Neuronal stem cell (in vitro differentiated cells): Measurements from ENCODE around the gene NCS1.

ENCODE experiments used
- DNase-seq: peaks from one replicate; pipeline ENCODE4 v3.0.0-alpha.2; 2013; ENCODE audit warnings: low spot score
- H2AFZ ChIP-seq: one replicate; pipeline ENCODE4 v1.6.1; 2013; ENCODE audit warnings: mild to moderate bottlenecking, low read length, inconsistent platforms
- H2AK5ac ChIP-seq: 2 replicates; pipeline ENCODE4 v1.6.1; 2013; ENCODE audit warnings: low read depth, mild to moderate bottlenecking, inconsistent platforms, low read length, moderate library complexity, mixed read lengths
- H2BK120ac ChIP-seq: 2 replicates; pipeline ENCODE4 v1.6.1; 2013; ENCODE audit warnings: low read depth, mild to moderate bottlenecking, inconsistent platforms, low read length, moderate library complexity, mixed read lengths
- H2BK12ac ChIP-seq: one replicate; pipeline ENCODE4 v1.6.1; 2013; ENCODE audit warnings: low read length, inconsistent platforms
- H2BK15ac ChIP-seq: 2 replicates; pipeline ENCODE4 v1.6.1; 2013; ENCODE audit warnings: mild to moderate bottlenecking, low read length, inconsistent platforms, mixed read lengths
- H2BK5ac ChIP-seq: one replicate; pipeline ENCODE4 v1.6.1; 2013; ENCODE audit warnings: inconsistent platforms, mild to moderate bottlenecking, low read length, moderate library complexity
- H3K14ac ChIP-seq: one replicate; pipeline ENCODE4 v1.6.1; 2013; ENCODE audit warnings: low read length, inconsistent platforms
- H3K18ac ChIP-seq: 2 replicates; pipeline ENCODE4 v1.6.1; 2013; ENCODE audit warnings: low read length, inconsistent platforms
- H3K23ac ChIP-seq: 2 replicates; pipeline ENCODE4 v1.6.1; 2013; ENCODE audit warnings: low read depth, mild to moderate bottlenecking, mixed read lengths, low read length, inconsistent platforms; ENCODE audit not compliant: poor library complexity
- H3K27ac ChIP-seq: replicated peaks from 3 replicates; pipeline ENCODE4 v1.5.1; 2013; ENCODE audit warnings: low read length, inconsistent platforms
- H3K27me3 ChIP-seq, 3 experiments: 2 replicates each; pipeline ENCODE4 v1.6.1; 2013; ENCODE audit warnings: low read length in 3 of 3, mild to moderate bottlenecking in 2 of 3, inconsistent platforms in 1 of 3, low read depth in 1 of 3, mixed read lengths in 1 of 3, moderate library complexity in 1 of 3; ENCODE audit not compliant: control insufficient read depth in 3 of 3, insufficient read depth in 3 of 3
- H3K36me3 ChIP-seq, 2 donors: replicated peaks in 1 of 2; 2 replicates each; pipeline ENCODE4 v1.6.1; 2013; ENCODE audit warnings: low read length in 2 of 2; ENCODE audit not compliant: control insufficient read depth in 2 of 2, insufficient read depth in 2 of 2
- H3K4ac ChIP-seq: 2 replicates; pipeline ENCODE4 v1.6.1; 2013; ENCODE audit warnings: inconsistent platforms, mild to moderate bottlenecking, low read length, moderate library complexity
- H3K4me1 ChIP-seq, 2 donors: 1 replicate in 1 of 2; 2 replicates in 1 of 2; pipeline ENCODE4 v1.6.1; 2013; ENCODE audit warnings: low read length in 2 of 2, low read depth in 1 of 2; ENCODE audit not compliant: control insufficient read depth in 2 of 2, insufficient read depth in 1 of 2
- H3K4me2 ChIP-seq: one replicate; pipeline ENCODE4 v1.6.1; 2013; ENCODE audit warnings: mild to moderate bottlenecking, low read length, inconsistent platforms; ENCODE audit not compliant: insufficient read depth, poor library complexity, severe bottlenecking
- H3K4me3 ChIP-seq, 2 donors: 2 replicates each; pipeline ENCODE4 v1.5.1; 2013; ENCODE audit warnings: low read length in 2 of 2, mild to moderate bottlenecking in 2 of 2, inconsistent platforms in 1 of 2, moderate library complexity in 1 of 2
- H3K79me1 ChIP-seq: one replicate; pipeline ENCODE4 v1.6.1; 2013; ENCODE audit warnings: low read depth, mild to moderate bottlenecking, inconsistent platforms, low read length, moderate library complexity
- H3K9ac ChIP-seq: one replicate; pipeline ENCODE4 v1.6.1; 2013; ENCODE audit warnings: mild to moderate bottlenecking, low read depth, low read length, inconsistent platforms; ENCODE audit not compliant: poor library complexity
- H3K9me3 ChIP-seq, 2 donors: replicated peaks in 1 of 2; 2 replicates each; pipeline versions ENCODE3 to v1.6.1; 2013; ENCODE audit warnings: low read length in 2 of 2, mild to moderate bottlenecking in 2 of 2, inconsistent platforms in 1 of 2, low read depth in 1 of 2, mixed read lengths in 1 of 2, moderate library complexity in 1 of 2; ENCODE audit not compliant: control insufficient read depth in 2 of 2, insufficient read depth in 1 of 2
- H4K8ac ChIP-seq: one replicate; pipeline ENCODE4 v1.6.1; 2013; ENCODE audit warnings: low read depth, mild to moderate bottlenecking, inconsistent platforms, low read length, moderate library complexity
- H4K91ac ChIP-seq: one replicate; pipeline ENCODE4 v1.6.1; 2013; ENCODE audit warnings: low read length, low read depth, mild to moderate bottlenecking, inconsistent platforms; ENCODE audit not compliant: poor library complexity
- WGBS, 2 donors: extraction: QIAGEN DNeasy Blood & Tissue Kit; methylation state at CpG; one replicate each; pipeline ENCODE4 v1.1.7; 2013; ENCODE audit warnings: missing lambda C conversion rate in 2 of 2, mixed read lengths in 1 of 2; ENCODE audit not compliant: insufficient read length in 2 of 2, insufficient replicate concordance in 1 of 2; ENCODE audit errors: extremely low coverage in 2 of 2; 5-methylcytosine and 5-hydroxymethylcytosine counted together

Gene NCS1

GRCh38 chr9:130206579-130206978, 34.4 kb downstream of the NCS1 start:
- no peak for DNase-seq
- Histone ChIP-seq H2BK12ac (no peak overlapping the region), H3K14ac (no peak overlapping the region)

GRCh38 chr9:130207241-130207992, 35.2 kb downstream of the NCS1 start:
- no CpG with 5 or more reads among the region's 17 CpGs for WGBS, 2 donors
- Histone ChIP-seq H3K9me3 (no peaks in the 10 kb centered on the region), H3K4me2 (no peak overlapping the region), H3K4me3 (no peak overlapping the region), H3K18ac (no peak overlapping the region), H3K9ac (no peak overlapping the region), H4K91ac (no peak overlapping the region), H3K27ac (no peak overlapping the region), H3K14ac (no peak overlapping the region), H3K4me1 (peaks cover 8% of the 10 kb centered on the region in 2 donors), H3K36me3 (peaks cover 3 to 13% of the 10 kb centered on the region in 2 donors), H4K8ac (no peak overlapping the region), H2BK15ac (no peak overlapping the region), H2AFZ (no peak overlapping the region), H2AK5ac (peak overlapping the region; percentile 13), H3K4ac (no peak overlapping the region), H3K79me1 (peaks cover 2% of the 10 kb centered on the region), H2BK5ac (no peak overlapping the region), H2BK120ac (no peak overlapping the region), H3K23ac (no peak overlapping the region), H2BK12ac (no peak overlapping the region), H3K27me3 (no peaks in the 10 kb centered on the region)
- no peak for DNase-seq

More at GRCh38 chr9:130206579-130206978, 34.4 kb downstream of the NCS1 start:
- H3K4me3 ChIP-seq = no peak overlapping the region
- peaks cover 12% of the 10 kb centered on the region in 2 donors for H3K4me1 ChIP-seq
- H3K79me1 ChIP-seq = peaks cover 2% of the 10 kb centered on the region
- H3K9ac ChIP-seq = no peak overlapping the region
- H3K4ac ChIP-seq = no peak overlapping the region
- H3K4me2 ChIP-seq = no peak overlapping the region
- no peak overlapping the region for H2BK120ac ChIP-seq
- no peak overlapping the region for H4K8ac ChIP-seq
- no peak overlapping the region for H3K23ac ChIP-seq
- H2AK5ac ChIP-seq = no peak overlapping the region
- H2AFZ ChIP-seq = no peak overlapping the region
- no peak overlapping the region for H2BK5ac ChIP-seq
- no CpG with 5 or more reads among the region's 16 CpGs for WGBS, 2 donors
- no peak overlapping the region for H3K18ac ChIP-seq
- H3K27ac ChIP-seq = no peak overlapping the region
- H4K91ac ChIP-seq = no peak overlapping the region
- no peaks in the 10 kb centered on the region for H3K27me3 ChIP-seq
- peaks cover 1 to 11% of the 10 kb centered on the region in 2 donors for H3K36me3 ChIP-seq
- no peak overlapping the region for H2BK15ac ChIP-seq
- H3K9me3 ChIP-seq = no peaks in the 10 kb centered on the region

GRCh38 chr9:130208600-130209347, 36.6 kb downstream of the NCS1 start:
- Histone ChIP-seq H3K27ac (no peak overlapping the region), H3K14ac (no peak overlapping the region), H2BK5ac (peak overlapping the region; percentile 3), H3K79me1 (peaks cover 2% of the 10 kb centered on the region), H2AFZ (no peak overlapping the region), H2BK120ac (no peak overlapping the region), H3K18ac (peak overlapping the region; percentile 23), H3K27me3 (no peaks in the 10 kb centered on the region), H3K4me2 (no peak overlapping the region), H2BK12ac (no peak overlapping the region), H3K4me1 (peaks cover 9% of the 10 kb centered on the region in 2 donors), H2BK15ac (no peak overlapping the region), H3K4ac (no peak overlapping the region), H3K23ac (no peak overlapping the region), H3K36me3 (peaks cover 3 to 7% of the 10 kb centered on the region in 2 donors), H3K9ac (no peak overlapping the region), H2AK5ac (peak overlapping the region; percentile 2), H3K9me3 (no peaks in the 10 kb centered on the region), H4K8ac (no peak overlapping the region), H3K4me3 (no peak overlapping the region), H4K91ac (no peak overlapping the region)
- no CpG with 5 or more reads among the region's 26 CpGs for WGBS, 2 donors
- DNase-seq = no peak

- Histone ChIP-seq H3K27me3 (no peaks in the 10 kb centered on the region), H3K4me1 (peaks cover 15% of the 10 kb centered on the region in 2 donors), H3K9ac (no peak overlapping the region), H2BK5ac (peak overlapping the region; percentile 3), H3K4me2 (no peak overlapping the region), H4K8ac (no peak overlapping the region), H2BK15ac (no peak overlapping the region), H2AFZ (no peak overlapping the region), H4K91ac (no peak overlapping the region), H3K79me1 (peaks cover 4% of the 10 kb centered on the region), H3K4ac (no peak overlapping the region), H2BK12ac (peak overlapping the region; percentile 18), H2AK5ac (no peak overlapping the region), H3K23ac (no peak overlapping the region), H3K9me3 (no peaks in the 10 kb centered on the region), H2BK120ac (no peak overlapping the region), H3K36me3 (peaks cover 3 to 7% of the 10 kb centered on the region in 2 donors), H3K18ac (peak overlapping the region; percentile 92), H3K27ac (no peak overlapping the region), H3K4me3 (no peak overlapping the region), H3K14ac (peak overlapping the region; percentile 87)
- WGBS, 2 donors = no CpG with 5 or more reads among the region's 14 CpGs
- no peak for DNase-seq
These were observed 37.2 kb downstream of the NCS1 start for GRCh38 chr9:130209422-130209821.
